Smooth muscle cell (in vitro differentiated cells): ENCODE results near the gene OLFML2A. TPM values are rescaled to one million over a fixed set of nuclear protein-coding genes. Genes with fewer than 3 reads are reported as not detected.

Experiments used
- DNase-seq: peaks from one replicate; lab custom pipeline; 2025; ENCODE audit not compliant: unreplicated experiment; lab: John Stamatoyannopoulos, UW
- H2AFZ ChIP-seq: fragments of 200-600 bp; sonication (generic); 2 replicates; pipeline ENCODE4 v1.6.0; 2016; ENCODE audit warnings: antibody characterized with exemption, low read depth, mild to moderate bottlenecking
- H3F3A ChIP-seq: fragments of 200-600 bp; sonication (generic); 2 replicates; pipeline ENCODE4 v1.6.0; 2017; ENCODE audit warnings: antibody characterized with exemption, low read depth
- H3K27ac ChIP-seq: fragments of 200-600 bp; sonication (generic); 2 replicates; pipeline ENCODE4 v1.5.1; 2016; ENCODE audit warnings: low read depth, mild to moderate bottlenecking
- H3K27me3 ChIP-seq: fragments of 200-600 bp; sonication (generic); 2 replicates; pipeline ENCODE4 v1.6.1; 2016; ENCODE audit warnings: low read depth, mild to moderate bottlenecking
- H3K36me3 ChIP-seq: fragments of 200-600 bp; sonication (generic); 2 replicates; pipeline ENCODE4 v1.5.1; 2016; ENCODE audit warnings: low read depth
- H3K4me1 ChIP-seq: fragments of 200-600 bp; sonication (generic); 2 replicates; pipeline ENCODE4 v1.5.1; 2016; ENCODE audit warnings: low read depth
- H3K4me2 ChIP-seq: fragments of 200-600 bp; sonication (generic); 2 replicates; pipeline ENCODE4 v1.6.0; 2016; ENCODE audit warnings: mild to moderate bottlenecking
- H3K4me3 ChIP-seq: fragments of 200-600 bp; sonication (generic); 2 replicates; pipeline ENCODE4 v1.5.1; 2016; ENCODE audit warnings: mild to moderate bottlenecking
- H3K79me2 ChIP-seq: fragments of 200-600 bp; sonication (generic); 2 replicates; pipeline ENCODE4 v1.6.0; 2016; ENCODE audit warnings: low read depth, mild to moderate bottlenecking
- H3K9ac ChIP-seq: fragments of 200-600 bp; sonication (generic); 2 replicates; pipeline ENCODE4 v1.6.0; 2016; ENCODE audit warnings: low read depth
- H3K9me3 ChIP-seq: fragments of 200-600 bp; sonication (generic); replicated peaks from 2 replicates; pipeline ENCODE4 v1.5.1; 2016; ENCODE audit warnings: low read depth
- H4K20me1 ChIP-seq: fragments of 200-600 bp; sonication (generic); 2 replicates; pipeline ENCODE4 v1.6.0; 2016; ENCODE audit warnings: low read depth
- CTCF ChIP-seq: fragments of 200-600 bp; sonication (generic); IDR thresholded peaks from 2 replicates; pipeline ENCODE4 v1.5.1; 2017; ENCODE audit warnings: borderline replicate concordance, mild to moderate bottlenecking, antibody characterized with exemption; ENCODE audit not compliant: insufficient read depth, poor library complexity, severe bottlenecking
- WGBS: methylation state at CpG from one replicate; pipeline ENCODE4 v1.1.7; 2016; ENCODE audit warnings: low lambda C conversion rate; 5-methylcytosine and 5-hydroxymethylcytosine counted together
- polyA plus RNA-seq: library from polyadenylated mRNA; unstranded; fragments of >200 nt; fragmentation: Nextera tagmentation; extraction: Ambion mirVana; gene quantifications from 2 replicates; pipeline ENCODE4 v1.2.1, GENCODE V29; 2016
- total RNA-seq: library from RNA; depleted of rRNA; stranded (reverse); fragments of >200 nt; gene quantifications from 2 replicates; pipeline ENCODE4 v1.2.3, GENCODE V29; 2014

Gene OLFML2A
- total and polyA plus RNA-seq, 2 experiments from 2014 or later = 3.5 to 17.0 TPM

GRCh38 chr9:124852121-124852828 is 75.3 kb downstream of the OLFML2A start:
- no peak overlapping the region for H3K9ac ChIP-seq
- no peaks in the 10 kb centered on the region for H3K79me2 ChIP-seq
- DNase-seq = no peak
- no peak for TF ChIP-seq CTCF
- H3K27me3 ChIP-seq = no peaks in the 10 kb centered on the region
- peaks cover 12% of the 10 kb centered on the region for H4K20me1 ChIP-seq
- no peak overlapping the region for H3K27ac ChIP-seq
- H2AFZ ChIP-seq = no peak overlapping the region
- H3K36me3 ChIP-seq = no peaks in the 10 kb centered on the region
- peak overlapping the region; percentile 58 for H3K4me3 ChIP-seq
- 77% methylated on average over 13 of the region's 13 CpGs for WGBS
- peak overlapping the region; percentile 84 for H3K4me2 ChIP-seq
- H3F3A ChIP-seq = peaks cover 15% of the 10 kb centered on the region
- no peaks in the 10 kb centered on the region for H3K4me1 ChIP-seq
- H3K9me3 ChIP-seq = no peaks in the 10 kb centered on the region

- Histone ChIP-seq H2AFZ (peak within 1 kb of the TSS; percentile 70), H3K27me3 (no peaks in the 10 kb centered on the region), H3K4me3 (peak within 1 kb of the TSS; percentile 58), H4K20me1 (peaks cover 19% of the 10 kb centered on the region), H3K4me1 (no peaks in the 10 kb centered on the region), H3K9ac (peak within 1 kb of the TSS; percentile 60), H3F3A (peaks cover 15% of the 10 kb centered on the region), H3K79me2 (no peaks in the 10 kb centered on the region), H3K4me2 (peak within 1 kb of the TSS; percentile 84), H3K36me3 (no peaks in the 10 kb centered on the region), H3K9me3 (no peaks in the 10 kb centered on the region), H3K27ac (no peak within 1 kb of the TSS)
- WGBS = 3% methylated on average over 48 of the region's 51 CpGs
- peak; percentile 99 for TF ChIP-seq CTCF
- DNase-seq = peak; percentile 55
Measured at GRCh38 chr9:124852829-124853531, 76.0 kb downstream of the OLFML2A start, which contains the start of gene WDR38. TSS of gene WDR38 (plus strand) at chr9:124853460. CDS start at chr9:124853532, 72 bp downstream.

GRCh38 chr9:124853605-124854143 is 76.7 kb downstream of the OLFML2A start:
- no peaks in the 10 kb centered on the region for H3K9me3 ChIP-seq
- no peaks in the 10 kb centered on the region for H3K4me1 ChIP-seq
- peak overlapping the region; percentile 70 for H2AFZ ChIP-seq
- H3K4me3 ChIP-seq = peak overlapping the region; percentile 58
- no peaks in the 10 kb centered on the region for H3K36me3 ChIP-seq
- peak overlapping the region; percentile 60 for H3K9ac ChIP-seq
- no peak for DNase-seq
- H3F3A ChIP-seq = peaks cover 15% of the 10 kb centered on the region
- H3K27me3 ChIP-seq = no peaks in the 10 kb centered on the region
- H4K20me1 ChIP-seq = peaks cover 26% of the 10 kb centered on the region
- 85% methylated on average over 11 of the region's 11 CpGs for WGBS
- TF ChIP-seq CTCF = no peak
- peaks cover under 1% of the 10 kb centered on the region for H3K79me2 ChIP-seq
- no peak overlapping the region for H3K27ac ChIP-seq
- H3K4me2 ChIP-seq = peak overlapping the region; percentile 84
